ENCODE measurements around the gene ALDH1A3.

ALDH1A3 gene

GRCh38 chr15:100891307-100892012 lies 11.8 kb downstream of the ALDH1A3 start:
- TF ChIP-seq REST (IDR thresholded peaks at IDR 0.05; ENCODE audit: insufficient replicate concordance, low read depth) (no peak), POLR2AphosphoS5 (IDR thresholded peaks at IDR 0.05; ENCODE audit: low read depth) (no peak), GABPA (IDR thresholded peaks at IDR 0.05; ENCODE audit: low read depth) (no peak), SPI1 (IDR thresholded peaks at IDR 0.05; ENCODE audit: borderline replicate concordance, low read depth) (no peak), CTCF (IDR thresholded peaks at IDR 0.05; ENCODE audit: insufficient read depth, low read length) (no peak)
- Histone ChIP-seq H3K27ac (replicated peaks) (no peak overlapping the region), H3K27me3 (ENCODE audit: insufficient read depth, poor library complexity, severe bottlenecking) (peaks cover 32% of the 10 kb centered on the region), H3K4me3 (replicated peaks; ENCODE audit: insufficient read depth, low read length) (no peak overlapping the region)
- DNase-seq (ENCODE audit: low read depth in 1 of 2, low spot score in 1 of 2): no peak

- Histone ChIP-seq H3K27me3 (ENCODE audit: insufficient read depth, poor library complexity, severe bottlenecking) (peaks cover 32% of the 10 kb centered on the region), H3K27ac (replicated peaks) (no peak overlapping the region), H3K4me3 (replicated peaks; ENCODE audit: insufficient read depth, low read length) (no peak overlapping the region)
- no peak for TF ChIP-seq SPI1 (IDR thresholded peaks at IDR 0.05; ENCODE audit: borderline replicate concordance, low read depth)
- no peak for TF ChIP-seq CTCF (IDR thresholded peaks at IDR 0.05; ENCODE audit: insufficient read depth, low read length)
- TF ChIP-seq GABPA (IDR thresholded peaks at IDR 0.05; ENCODE audit: low read depth): no peak
- no peak for TF ChIP-seq POLR2AphosphoS5 (IDR thresholded peaks at IDR 0.05; ENCODE audit: low read depth)
- no peak for TF ChIP-seq REST (IDR thresholded peaks at IDR 0.05; ENCODE audit: insufficient replicate concordance, low read depth)
- DNase-seq (ENCODE audit: low read depth in 1 of 2, low spot score in 1 of 2): no peak
These were observed 12.4 kb downstream of the ALDH1A3 start for GRCh38 chr15:100892013-100892355.

- Histone ChIP-seq H3K4me3 (replicated peaks; ENCODE audit: insufficient read depth, low read length) (no peak overlapping the region), H3K27me3 (ENCODE audit: insufficient read depth, poor library complexity, severe bottlenecking) (peaks cover 26% of the 10 kb centered on the region), H3K27ac (replicated peaks) (no peak overlapping the region)
- TF ChIP-seq GABPA (IDR thresholded peaks at IDR 0.05; ENCODE audit: low read depth): no peak
- no peak for TF ChIP-seq CTCF (IDR thresholded peaks at IDR 0.05; ENCODE audit: insufficient read depth, low read length)
- no peak for TF ChIP-seq REST (IDR thresholded peaks at IDR 0.05; ENCODE audit: insufficient replicate concordance, low read depth)
- no peak for TF ChIP-seq POLR2AphosphoS5 (IDR thresholded peaks at IDR 0.05; ENCODE audit: low read depth)
- TF ChIP-seq SPI1 (IDR thresholded peaks at IDR 0.05; ENCODE audit: borderline replicate concordance, low read depth): no peak
- DNase-seq (ENCODE audit: low read depth in 1 of 2, low spot score in 1 of 2): no peak
These were observed 13.8 kb downstream of the ALDH1A3 start for GRCh38 chr15:100893261-100893963.

Measured in HL-60 (cell line).